Measurements from ENCODE around the gene CAPZA2.

GRCh38 chr7:116897661-116898060 lies 35.3 kb downstream of the CAPZA2 start:
- TF ChIP-seq CTCF (IDR thresholded peaks at IDR 0.05) = no peak
- TF ChIP-seq POLR2A (IDR thresholded peaks at IDR 0.05) = no peak

All from heart left ventricle (tissue), 13 donors.